Calu3 (cell line): ENCODE results near the gene PLIN5. TPM values are rescaled to one million over a fixed set of nuclear protein-coding genes. Genes with fewer than 3 reads are reported as not detected.

ENCODE experiments used
- BruUV-seq: library from RNA; stranded (reverse); fragments of 400-500 nt; replicated peaks from 2 replicates; lab custom pipeline; 2021; lab: Mats Ljungman, UMichigan
- CTCF ChIA-PET: fragments of 300-600 bp; sonication (Branson Sonifier 250); formaldehyde crosslinking; loops from one replicate; lab custom pipeline; 2022; ENCODE audit warnings: antibody characterized with exemption; lab: Charles Lee
- DNase-seq: peaks from one replicate; pipeline ENCODE4 v3.0.0; 2022
- H3K27ac Mint-ChIP-seq: one replicate; pipeline ENCODE4 v1.8.0; 2022; ENCODE audit warnings: mixed read lengths; ENCODE audit not compliant: unreplicated experiment
- H3K27me3 Mint-ChIP-seq: one replicate; pipeline ENCODE4 v1.8.0; 2022; ENCODE audit warnings: mixed read lengths; ENCODE audit not compliant: unreplicated experiment
- H3K36me3 Mint-ChIP-seq: one replicate; pipeline ENCODE4 v1.8.0; 2022; ENCODE audit warnings: mild to moderate bottlenecking, moderate library complexity, mixed read lengths; ENCODE audit not compliant: insufficient read depth, unreplicated experiment
- H3K4me1 Mint-ChIP-seq: one replicate; pipeline ENCODE4 v1.8.0; 2022; ENCODE audit warnings: mild to moderate bottlenecking, low read depth, mixed read lengths; ENCODE audit not compliant: unreplicated experiment
- H3K4me3 Mint-ChIP-seq: one replicate; pipeline ENCODE4 v1.8.0; 2022; ENCODE audit warnings: mild to moderate bottlenecking, low read depth, moderate library complexity, mixed read lengths; ENCODE audit not compliant: unreplicated experiment
- H3K9me3 Mint-ChIP-seq: one replicate; pipeline ENCODE4 v1.8.0; 2022; ENCODE audit warnings: low read depth, mixed read lengths; ENCODE audit not compliant: unreplicated experiment
- intact Hi-C: fragments of 100-400 bp; cut with micrococcal nuclease; formaldehyde crosslinking; loops from one replicate; pipeline ENCODE4 v1.10.0; 2022; ENCODE audit not compliant: unreplicated experiment
- total RNA-seq: library from RNA; stranded (reverse); gene quantifications from 2 replicates; pipeline ENCODE4 v1.2.3, GENCODE V29; 2022
- TF ChIP-seq, protein P1 (sequence below): fragments of 200-600 bp; IDR thresholded peaks from one replicate; pipeline ENCODE4 v1.8.0; 2022; ENCODE audit warnings: antibody characterized with exemption; ENCODE audit not compliant: unreplicated experiment

The PLIN5 gene
- total RNA-seq, 1 experiment from 2014 or later: 7.6 TPM

DNA sequence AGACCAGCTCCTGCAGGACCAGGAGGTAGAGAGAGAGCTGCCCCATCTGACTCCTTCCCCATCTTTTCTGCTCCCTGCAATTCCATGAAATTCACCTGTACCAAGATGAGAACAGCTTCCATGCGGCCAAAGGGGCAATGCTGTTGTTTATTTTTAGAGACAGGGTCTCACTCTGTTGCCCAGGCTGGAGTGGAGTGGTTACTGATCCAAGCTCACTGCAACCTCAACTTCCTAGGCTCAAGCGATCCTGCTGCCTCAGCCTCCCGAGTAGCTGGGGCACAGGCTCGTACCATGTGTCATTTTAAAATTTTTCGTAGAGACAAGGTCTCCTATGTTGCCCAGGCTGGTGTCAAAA, 13.2 kb downstream of the PLIN5 start:
- Mint-ChIP-seq H3K4me1 (peaks cover 18% of the 10 kb centered on the region), H3K4me3 (no peak overlapping the region), H3K36me3 (no peaks in the 10 kb centered on the region), H3K9me3 (no peaks in the 10 kb centered on the region), H3K27ac (no peak overlapping the region), H3K27me3 (no peaks in the 10 kb centered on the region)
- TF ChIP-seq, protein P1, sequence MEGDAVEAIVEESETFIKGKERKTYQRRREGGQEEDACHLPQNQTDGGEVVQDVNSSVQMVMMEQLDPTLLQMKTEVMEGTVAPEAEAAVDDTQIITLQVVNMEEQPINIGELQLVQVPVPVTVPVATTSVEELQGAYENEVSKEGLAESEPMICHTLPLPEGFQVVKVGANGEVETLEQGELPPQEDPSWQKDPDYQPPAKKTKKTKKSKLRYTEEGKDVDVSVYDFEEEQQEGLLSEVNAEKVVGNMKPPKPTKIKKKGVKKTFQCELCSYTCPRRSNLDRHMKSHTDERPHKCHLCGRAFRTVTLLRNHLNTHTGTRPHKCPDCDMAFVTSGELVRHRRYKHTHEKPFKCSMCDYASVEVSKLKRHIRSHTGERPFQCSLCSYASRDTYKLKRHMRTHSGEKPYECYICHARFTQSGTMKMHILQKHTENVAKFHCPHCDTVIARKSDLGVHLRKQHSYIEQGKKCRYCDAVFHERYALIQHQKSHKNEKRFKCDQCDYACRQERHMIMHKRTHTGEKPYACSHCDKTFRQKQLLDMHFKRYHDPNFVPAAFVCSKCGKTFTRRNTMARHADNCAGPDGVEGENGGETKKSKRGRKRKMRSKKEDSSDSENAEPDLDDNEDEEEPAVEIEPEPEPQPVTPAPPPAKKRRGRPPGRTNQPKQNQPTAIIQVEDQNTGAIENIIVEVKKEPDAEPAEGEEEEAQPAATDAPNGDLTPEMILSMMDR: no peak
- intact Hi-C loops: no loop called here
- CTCF ChIA-PET: interaction anchor here (0.6 kb wide), 1 partner anchor 1545 kb away, joined by 3 read pairs; the partner anchor contains the start of gene TLE6
- no peak for DNase-seq
- BruUV-seq: no TSS peak

DNA sequence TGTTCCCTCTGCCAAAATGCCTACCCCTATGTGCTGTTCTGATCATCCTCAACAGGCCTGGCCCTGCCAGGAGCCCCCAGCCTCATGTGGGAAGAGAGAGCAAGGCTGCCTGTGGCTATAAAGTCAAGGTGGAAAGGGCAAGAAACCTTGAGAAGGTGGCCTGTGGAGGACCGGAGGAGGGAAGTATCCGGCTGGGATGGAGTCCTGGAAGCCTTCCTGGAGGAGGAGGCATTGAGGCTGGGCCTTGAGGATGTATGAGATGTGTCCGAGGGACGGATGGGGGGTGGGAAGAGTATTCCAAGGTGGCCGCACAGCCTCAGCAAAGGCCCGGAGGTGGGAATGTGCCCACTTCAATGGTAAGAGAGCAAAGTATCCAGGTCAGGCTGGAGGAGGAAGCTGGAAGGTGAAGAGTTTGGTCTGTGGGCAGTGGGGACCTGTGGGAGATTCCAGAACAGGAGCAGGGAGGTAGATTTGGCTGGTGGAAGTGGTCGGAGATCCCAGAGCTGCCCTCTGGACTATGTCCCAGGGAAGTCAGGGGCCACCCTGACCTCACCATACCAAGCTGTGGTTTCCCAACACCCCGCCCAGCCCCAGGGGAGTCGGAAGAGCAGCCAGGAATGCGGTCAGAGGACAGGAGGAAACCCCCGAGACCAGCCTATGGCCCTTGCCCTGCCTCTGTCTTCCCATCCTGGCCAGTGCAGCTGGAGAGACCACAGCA, 13.7 kb downstream of the PLIN5 start:
- Mint-ChIP-seq H3K9me3 (no peaks in the 10 kb centered on the region), H3K27ac (no peak overlapping the region), H3K27me3 (no peaks in the 10 kb centered on the region), H3K4me1 (peaks cover 18% of the 10 kb centered on the region), H3K4me3 (no peak overlapping the region), H3K36me3 (no peaks in the 10 kb centered on the region)
- no TSS peak for BruUV-seq
- DNase-seq: no peak
- CTCF ChIA-PET: interaction anchor here (0.6 kb wide), 1 partner anchor 1544 kb away, joined by 3 read pairs; the partner anchor contains the start of gene TLE6
- TF ChIP-seq, protein P1: no peak
- intact Hi-C loops: no loop called here

DNA sequence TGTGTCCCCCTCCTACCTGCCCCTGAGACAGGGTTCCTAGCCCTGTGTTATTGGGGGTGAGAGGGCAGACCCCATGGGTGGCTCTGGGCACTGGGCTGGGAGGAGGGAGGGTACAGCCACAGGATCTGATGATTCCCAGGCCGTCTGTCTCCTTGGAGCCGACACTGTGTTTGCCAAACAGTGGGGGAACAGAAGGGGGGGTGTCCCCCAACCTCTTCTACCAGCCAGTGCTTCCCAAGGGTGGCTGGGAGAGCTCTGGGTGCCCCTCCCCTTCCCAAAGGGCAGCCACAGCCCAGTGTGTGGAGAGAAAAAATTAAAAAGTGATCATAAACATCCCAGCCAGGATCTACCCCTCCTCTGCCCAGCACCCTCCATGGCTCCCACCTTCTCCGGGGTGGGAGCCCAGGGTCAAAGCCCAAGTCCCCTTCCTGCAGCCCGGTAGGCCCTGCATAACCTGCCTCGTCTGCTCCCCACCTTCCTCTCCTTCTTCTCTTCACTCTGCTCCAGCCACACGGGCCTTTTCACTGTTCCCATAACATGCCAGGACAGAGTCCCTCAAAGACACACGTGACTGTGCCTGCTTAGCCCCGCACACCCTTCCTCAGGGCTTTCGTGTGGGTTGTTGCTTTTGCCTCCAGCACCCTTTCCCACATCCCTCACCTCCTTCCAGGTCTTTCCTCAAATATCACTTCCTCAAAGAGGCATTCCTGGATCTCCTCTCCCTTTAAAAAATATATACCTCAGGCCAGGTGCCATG, 15.3 kb downstream of the PLIN5 start:
- Mint-ChIP-seq H3K36me3 (no peaks in the 10 kb centered on the region), H3K4me1 (peaks cover 18% of the 10 kb centered on the region), H3K27me3 (no peaks in the 10 kb centered on the region), H3K27ac (no peak overlapping the region), H3K9me3 (no peaks in the 10 kb centered on the region), H3K4me3 (no peak overlapping the region)
- TF ChIP-seq, protein P1: no peak
- BruUV-seq: no TSS peak
- intact Hi-C loops: no loop called here
- CTCF ChIA-PET: no interaction called here
- no peak for DNase-seq

DNA sequence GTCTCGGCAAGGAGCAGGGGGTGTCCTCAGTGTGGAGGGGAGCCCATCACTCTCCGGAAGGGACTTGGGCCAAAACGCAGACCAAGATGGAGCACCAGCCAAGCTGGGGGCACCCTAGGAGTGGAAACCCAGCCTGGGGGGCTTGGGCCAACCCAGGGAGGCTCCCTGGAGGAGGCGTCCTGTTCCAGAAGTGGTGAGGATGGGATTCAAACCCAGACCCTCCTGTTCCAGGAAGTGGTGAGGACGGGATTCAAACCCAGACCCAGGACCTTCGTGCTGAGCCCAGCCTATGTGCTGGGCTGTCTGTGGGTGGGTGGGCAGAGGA, 15.9 kb downstream of the PLIN5 start:
- no TSS peak for BruUV-seq
- no peak overlapping the region for H3K27ac Mint-ChIP-seq
- no peaks in the 10 kb centered on the region for H3K9me3 Mint-ChIP-seq
- no peak for DNase-seq
- H3K4me1 Mint-ChIP-seq: peaks cover 18% of the 10 kb centered on the region
- CTCF ChIA-PET: no interaction called here
- H3K27me3 Mint-ChIP-seq: no peaks in the 10 kb centered on the region
- H3K4me3 Mint-ChIP-seq: no peak overlapping the region
- TF ChIP-seq, protein P1: no peak
- no peaks in the 10 kb centered on the region for H3K36me3 Mint-ChIP-seq
- intact Hi-C loops: no loop called here
